Right lobe of liver (tissue), 6 donors: Measurements from ENCODE around the gene PITPNC1. TPM values are rescaled to one million over a fixed set of nuclear protein-coding genes. Genes with fewer than 3 reads are reported as not detected.
"Not testable (repeated sequence)": the region's sequence is repeated elsewhere in the genome, so short reads cannot be mapped to it uniquely, and the experiment has no call there.

Experiments
- ATAC-seq, 4 donors: fragments of 200-7000 bp; cut with Tn5 transposase; one replicate each; pipeline ENCODE4 v1.9.1; 2020; ENCODE audit warnings: mild to moderate bottlenecking in 4 of 4, moderate library complexity in 4 of 4
- DNase-seq, 3 donors: peaks; one replicate each; pipeline ENCODE4 v3.0.0-alpha.2; 2020
- H3K27ac ChIP-seq, 3 donors: fragments of 200-600 bp; one replicate each; pipeline ENCODE4 v1.8.0; 2022
- H3K27me3 ChIP-seq, 2 donors: fragments of 200-600 bp; one replicate each; pipeline ENCODE4 v1.8.0; 2022
- H3K36me3 ChIP-seq, 4 donors: fragments of 200-600 bp; sonication (generic) in 1 of 4; one replicate each; pipeline versions ENCODE4 v1.5.1 to v1.8.0; 2017 to 2022; ENCODE audit warnings: control low read depth in 1 of 4
- H3K4me1 ChIP-seq, 4 donors: fragments of 200-600 bp; sonication (generic) in 1 of 4; one replicate each; pipeline versions ENCODE4 v1.5.1 to v1.8.0; 2017 to 2022; ENCODE audit warnings: control low read depth in 1 of 4
- H3K4me3 ChIP-seq, 3 donors: fragments of 200-600 bp; one replicate each; pipeline ENCODE4 v1.8.0; 2022
- H3K9me3 ChIP-seq, 4 donors: fragments of 200-600 bp; sonication (generic) in 1 of 4; one replicate each; pipeline versions ENCODE4 v1.5.1 to v1.8.0; 2017 to 2022; ENCODE audit warnings: control low read depth in 1 of 4
- CTCF ChIP-seq, 4 donors: fragments of 200-600 bp in 3 of 4; fragments of 450-650 bp in 1 of 4; IDR thresholded peaks; one replicate each; pipeline versions ENCODE4 v1.5.1 to v1.8.0; 2016 to 2022; ENCODE audit warnings: antibody characterized with exemption in 4 of 4, mild to moderate bottlenecking in 2 of 4
- POLR2A ChIP-seq: fragments of 450-650 bp; IDR thresholded peaks from one replicate; pipeline ENCODE4 v1.6.1; 2017; ENCODE audit warnings: antibody characterized with exemption, mild to moderate bottlenecking
- WGBS: methylation state at CpG from one replicate; pipeline ENCODE4 v1.1.6; 2018; ENCODE audit warnings: low coverage, low lambda C conversion rate; ENCODE audit not compliant: insufficient coverage; ENCODE audit errors: missing lambda C conversion rate; 5-methylcytosine and 5-hydroxymethylcytosine counted together
- intact Hi-C, 2 donors: fragments of 100-400 bp; cut with DNase I; formaldehyde crosslinking; loops; one replicate each; pipeline versions ENCODE4 v1.11.2 to v1.14.1; 2022
- total RNA-seq, 6 experiments: library from RNA; depleted of rRNA in 2 of 6; stranded (reverse); fragments of >200 nt in 2 of 6; fragmentation: NEBNext Ultra II Directional in 3 of 6; extraction: Animal tissue kit (Norgen Biotek cat#: 25700) in 3 of 6; gene quantifications; one replicate each; pipeline versions ENCODE4 v1.1.0 to v1.2.4, GENCODE V29; 2016 to 2023
- donor health status: DM: no; HTN: yes; CAD: no.
- donor health status: DM: no; HTN: no; CAD: no.
- donor health status: DM: no; HTN: no; CAD: no.
- donor health status: DM: no; HTN: yes; CAD: no.
- donor health status: DM: no; HTN: yes; CAD: no.

PITPNC1 gene
- total RNA-seq, 6 experiments from 2014 or later: 4.7 to 13.0 (median 7.4) TPM

GRCh38 chr17:67403483-67403882 lies 26.4 kb downstream of the PITPNC1 start:
- Histone ChIP-seq H3K27ac (peak overlapping the region in 1 of 3 donors; percentile 72), H3K27me3 (no peaks in the 10 kb centered on the region), H3K4me3 (no peak overlapping the region), H3K4me1 (peaks cover 0 to 28% (median 16%) of the 10 kb centered on the region in 4 donors), H3K36me3 (no peaks in the 10 kb centered on the region), H3K9me3 (no peaks in the 10 kb centered on the region)
- DNase-seq: no peak
- WGBS: 100% methylated on average over 2 of the region's 6 CpGs
- TF ChIP-seq CTCF (IDR thresholded peaks at IDR 0.05) (no peak), POLR2A (no peak)
- intact Hi-C loops: no loop called here
- no peak for ATAC-seq

- DNase-seq, H3K4me3 ChIP-seq, H3K9me3 ChIP-seq, H3K27me3 ChIP-seq, H3K36me3 ChIP-seq, ATAC-seq, H3K27ac ChIP-seq, intact Hi-C loops: not testable (repeated sequence)
- WGBS: 42% methylated on average over 3 of the region's 3 CpGs
- peaks cover 0 to 16% (median 4%) of the 10 kb centered on the region in 4 donors for H3K4me1 ChIP-seq
These were observed 31.4 kb downstream of the PITPNC1 start for GRCh38 chr17:67408455-67408830.

- intact Hi-C loops: no loop called here
These were observed 34.3 kb downstream of the PITPNC1 start for GRCh38 chr17:67411397-67411796.

GRCh38 chr17:67412032-67412431 lies 35.0 kb downstream of the PITPNC1 start:
- no peaks in the 10 kb centered on the region for H3K27me3 ChIP-seq
- no peaks in the 10 kb centered on the region for H3K36me3 ChIP-seq
- DNase-seq (peak; percentile 70 to 82 (median 82)), ATAC-seq (peak; percentile 61 to 78 (median 72))
- no peak overlapping the region for H3K4me3 ChIP-seq
- TF ChIP-seq POLR2A (no peak), CTCF (IDR thresholded peaks at IDR 0.05) (no peak)
- intact Hi-C loops: no loop called here
- H3K9me3 ChIP-seq: no peaks in the 10 kb centered on the region
- peaks cover 0 to 35% (median 8%) of the 10 kb centered on the region in 4 donors for H3K4me1 ChIP-seq
- H3K27ac ChIP-seq: peak overlapping the region in 1 of 3 donors; percentile 12
- 26% methylated on average over 4 of the region's 4 CpGs for WGBS

More at GRCh38 chr17:67411397-67411796, 34.3 kb downstream of the PITPNC1 start:
- Histone ChIP-seq H3K27ac (no peak overlapping the region), H3K9me3 (no peaks in the 10 kb centered on the region), H3K36me3 (no peaks in the 10 kb centered on the region), H3K4me1 (peaks cover 0 to 34% (median 8%) of the 10 kb centered on the region in 4 donors), H3K27me3 (no peaks in the 10 kb centered on the region), H3K4me3 (no peak overlapping the region)
- 82% methylated on average over 2 of the region's 4 CpGs for WGBS
- ATAC-seq: peak in 2 of 4 donors; percentile 10 to 21
- DNase-seq: peak in 1 of 3 donors; percentile 26
- TF ChIP-seq POLR2A (no peak), CTCF (IDR thresholded peaks at IDR 0.05) (no peak)

- ATAC-seq (no peak), DNase-seq (no peak)
- intact Hi-C loops: no loop called here
- Histone ChIP-seq H3K36me3 (no peaks in the 10 kb centered on the region), H3K4me3 (no peak overlapping the region), H3K27ac (no peak overlapping the region), H3K27me3 (no peaks in the 10 kb centered on the region), H3K9me3 (no peaks in the 10 kb centered on the region), H3K4me1 (peaks cover 0 to 42% (median 8%) of the 10 kb centered on the region in 4 donors)
- WGBS: 52% methylated on average over 2 of the region's 2 CpGs
- TF ChIP-seq POLR2A: no peak
- no peak for TF ChIP-seq CTCF (IDR thresholded peaks at IDR 0.05)
These were observed 35.9 kb downstream of the PITPNC1 start for GRCh38 chr17:67412941-67413340.
